ENCODE measurements around the gene CD27. TPM values are rescaled to one million over a fixed set of nuclear protein-coding genes. Genes with fewer than 3 reads are reported as not detected.

Gene CD27
- total and polyA plus RNA-seq, 2 of the 8 experiments (the other 6 are each of a cell fraction or from before 2014, with no cell fraction given): 0.28 to 0.39 TPM

DNA sequence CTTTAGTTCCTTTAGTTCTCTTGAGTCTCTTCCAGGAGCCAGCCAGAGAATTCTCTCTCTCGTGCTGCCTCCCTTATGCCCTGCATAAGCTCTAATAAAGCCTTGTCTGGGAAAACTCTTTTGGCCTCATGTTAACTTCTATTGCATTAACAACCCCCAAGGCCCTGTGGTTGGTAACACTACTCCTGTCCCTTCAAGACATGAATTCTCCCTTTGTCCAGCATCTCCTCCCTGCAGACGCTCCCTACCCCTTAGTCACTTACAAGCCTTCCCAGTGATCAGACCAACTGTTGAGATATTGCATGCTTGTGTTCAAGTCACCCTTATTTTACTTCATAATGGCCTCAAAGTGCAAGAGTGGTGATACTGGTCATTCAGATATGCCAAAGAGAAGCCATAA, 48.7 kb upstream of the CD27 start:
- no peak overlapping the region for H3K14ac ChIP-seq (ENCODE audit: insufficient read length)
- H3K23me2 ChIP-seq (ENCODE audit: low read depth, low read length): no peaks in the 10 kb centered on the region
- no peak overlapping the region for H2BK20ac ChIP-seq (ENCODE audit: low read length)
- H3K4me2 ChIP-seq (ENCODE audit: insufficient read depth in 1 of 2, low read depth in 2 of 2, low read length in 2 of 2): no peak overlapping the region
- H3K27ac ChIP-seq (ENCODE audit: low read depth, low read length): no peak overlapping the region
- no peak overlapping the region for H3K56ac ChIP-seq (replicated peaks; ENCODE audit: insufficient read length, low read depth, low read length)
- no peaks in the 10 kb centered on the region for H4K20me1 ChIP-seq (replicated peaks in 1 of 2; ENCODE audit: control insufficient read depth in 1 of 2, insufficient read depth in 2 of 2, low read length in 2 of 2)
- no peak overlapping the region for H3K23ac ChIP-seq (ENCODE audit: insufficient read length)
- H4K5ac ChIP-seq (ENCODE audit: insufficient read length, low read depth, low read length): no peak overlapping the region
- no peak for FAIRE-seq
- H4K91ac ChIP-seq (replicated peaks; ENCODE audit: insufficient read length, low read length): no peak overlapping the region
- no peak overlapping the region for H2BK12ac ChIP-seq (ENCODE audit: low read depth, low read length)
- no peak overlapping the region for H3K18ac ChIP-seq (ENCODE audit: extremely low read depth, low read length)
- H3K36me3 ChIP-seq (ENCODE audit: control insufficient read depth in 2 of 4, insufficient read depth in 4 of 4, low read length in 3 of 4): no peaks in the 10 kb centered on the region
- H2BK15ac ChIP-seq (ENCODE audit: low read length): no peak overlapping the region
- H2BK120ac ChIP-seq (replicated peaks; ENCODE audit: low read depth, low read length): no peak overlapping the region
- H4K8ac ChIP-seq (ENCODE audit: extremely low read depth, insufficient read depth, low read length): no peak overlapping the region
- no peak for DNase-seq (ENCODE audit: low read depth in 1 of 2, low spot score in 2 of 2)
- H3K9ac ChIP-seq (replicated peaks in 1 of 4; ENCODE audit: extremely low read depth in 1 of 4, low read depth in 3 of 4, low read length in 3 of 4): no peak overlapping the region
- WGBS, 2 experiments (ENCODE audit: extremely low coverage in 1 of 2, insufficient coverage in 1 of 2, insufficient read length in 1 of 2, insufficient replicate concordance in 2 of 2, low coverage in 1 of 2, low lambda C conversion rate in 2 of 2, missing lambda C conversion rate in 1 of 2): 75% methylated on average over 2 of the region's 2 CpGs; no CpG with 5 or more reads in 1 of the 2 experiments
- H3K79me1 ChIP-seq (ENCODE audit: low read depth, low read length): no peaks in the 10 kb centered on the region
- H3K27me3 ChIP-seq (replicated peaks in 1 of 4; ENCODE audit: control insufficient read depth in 3 of 4, extremely low read depth in 1 of 4, insufficient read depth in 3 of 4, low read length in 3 of 4): no peaks in the 10 kb centered on the region
- no peaks in the 10 kb centered on the region for H3K9me3 ChIP-seq (ENCODE audit: insufficient read depth in 2 of 2, low read depth in 1 of 2, low read length in 1 of 2)
- ChIA-PET CTCF (ENCODE audit: partially characterized antibody) (interaction anchor here (1.3 kb wide), 1 partner anchor 21 kb away, joined by 4 read pairs; the partner anchor contains the start of gene SCNN1A), POLR2A (ENCODE audit: partially characterized antibody) (interaction anchor here (2.3 kb wide), 1 partner anchor 21 kb away, joined by 10 read pairs; the partner anchor contains the start of gene SCNN1A)
- no peak overlapping the region for H3K4me3 ChIP-seq (ENCODE audit: extremely low read depth in 1 of 4, insufficient read depth in 2 of 4, low read depth in 3 of 4, low read length in 4 of 4)
- H2AK5ac ChIP-seq (ENCODE audit: low read depth, low read length): no peak overlapping the region
- H2BK5ac ChIP-seq (ENCODE audit: low read depth, low read length): no peak overlapping the region
- TF ChIP-seq POU5F1 (IDR thresholded peaks at IDR 0.05; ENCODE audit: low read depth, low read length) (0 out of 2 replicates have a peak, but pooled peaks have one; percentile 53), CREB1 (IDR thresholded peaks at IDR 0.05) (no peak)
- no peak overlapping the region for H2AFZ ChIP-seq (ENCODE audit: low read length)
- H3K4ac ChIP-seq (replicated peaks; ENCODE audit: insufficient read length, low read depth, low read length): no peak overlapping the region
- H3K79me2 ChIP-seq (ENCODE audit: control insufficient read depth in 1 of 2, insufficient read depth in 2 of 2, low read length in 2 of 2): no peaks in the 10 kb centered on the region
- H3K4me1 ChIP-seq (replicated peaks in 1 of 4; ENCODE audit: control insufficient read depth in 3 of 4, insufficient read depth in 4 of 4, low read length in 3 of 4): peaks cover 0 to 4% (median 3%) of the 10 kb centered on the region in 4 experiments; a peak in 4 of 7 replicates
